Psoas muscle (tissue), 8 donors: ENCODE results near the gene HIPK3. TPM values are rescaled to one million over a fixed set of nuclear protein-coding genes. Genes with fewer than 3 reads are reported as not detected.
"Not testable (repeated sequence)": the region's sequence is repeated elsewhere in the genome, so short reads cannot be mapped to it uniquely, and the experiment has no call there.

Experiments
- ATAC-seq, 4 donors: fragments of 200-7000 bp; cut with Tn5 transposase; one replicate each; pipeline ENCODE4 v1.9.1; 2020; ENCODE audit warnings: moderate library complexity in 3 of 4, mild to moderate bottlenecking in 2 of 4
- DNase-seq, 2 donors: peaks; one replicate each; pipeline ENCODE4 v3.0.0-alpha.2; 2020
- H3K27ac ChIP-seq: fragments of 200-600 bp; one replicate; pipeline ENCODE4 v1.8.0; 2022
- H3K27me3 ChIP-seq, 3 donors: fragments of 200-600 bp in 1 of 3; one replicate each; pipeline versions ENCODE4 v1.6.1 to v1.8.0; 2013 to 2022; ENCODE audit warnings: low read length in 2 of 3, mild to moderate bottlenecking in 2 of 3, moderate library complexity in 1 of 3; ENCODE audit not compliant: insufficient read depth in 3 of 3
- H3K36me3 ChIP-seq, 2 donors: fragments of 200-600 bp in 1 of 2; one replicate each; pipeline versions ENCODE4 v1.6.1 to v1.8.0; 2013 to 2022; ENCODE audit warnings: low read depth in 1 of 2, mild to moderate bottlenecking in 1 of 2, moderate library complexity in 1 of 2; ENCODE audit not compliant: insufficient read depth in 1 of 2
- H3K4me1 ChIP-seq: fragments of 200-600 bp; one replicate; pipeline ENCODE4 v1.8.0; 2022
- H3K4me3 ChIP-seq: fragments of 200-600 bp; one replicate; pipeline ENCODE4 v1.8.0; 2022; ENCODE audit warnings: mild to moderate bottlenecking
- H3K9me3 ChIP-seq: fragments of 200-600 bp; one replicate; pipeline ENCODE4 v1.8.0; 2022
- WGBS, 3 donors: extraction: QIAGEN DNeasy Blood & Tissue Kit; methylation state at CpG; one replicate each; pipeline versions ENCODE4 v1.1.6 to v1.1.7; 2013; 5-methylcytosine and 5-hydroxymethylcytosine counted together
- intact Hi-C, 2 donors: fragments of 100-400 bp; cut with DNase I; formaldehyde crosslinking; loops; one replicate each; pipeline versions ENCODE4 v1.11.0 to v1.14.2; 2022
- polyA plus RNA-seq, 3 donors: library from polyadenylated mRNA; stranded (reverse); fragments of 200-250 nt; gene quantifications; one replicate each; pipeline ENCODE4 v1.2.3, GENCODE V29; 2013
- total RNA-seq, 4 donors: library from RNA; stranded (reverse); fragmentation: NEBNext Ultra II Directional in 2 of 4; extraction: Animal tissue kit (Norgen Biotek cat#: 25700) in 2 of 4; gene quantifications; one replicate each; pipeline versions ENCODE4 v1.2.1 to v1.2.4, GENCODE V29; 2021 to 2023
- TF ChIP-seq, protein P1 (sequence below): fragments of 200-600 bp; IDR thresholded peaks from one replicate; pipeline ENCODE4 v1.8.0; 2022; ENCODE audit warnings: antibody characterized with exemption
- donor health status: healthy with polysubstance abuse.
- donor health status: DM: no; HTN: no; CAD: no; lungs with moderate emphysema.
- donor health status: Bipolar disorder and iron deficiency.
- donor health status: healthy.
- donor health status: DM: yes; HTN: yes; CAD: no.
- donor health status: DM: no; HTN: no; CAD: no.
- donor health status: DM: no; HTN: no; CAD: no.
- donor health status: DM: yes; HTN: yes; CAD: no.

HIPK3 gene
- total and polyA plus RNA-seq, 7 donors, result 7.8 to 155 (median 119) TPM

DNA sequence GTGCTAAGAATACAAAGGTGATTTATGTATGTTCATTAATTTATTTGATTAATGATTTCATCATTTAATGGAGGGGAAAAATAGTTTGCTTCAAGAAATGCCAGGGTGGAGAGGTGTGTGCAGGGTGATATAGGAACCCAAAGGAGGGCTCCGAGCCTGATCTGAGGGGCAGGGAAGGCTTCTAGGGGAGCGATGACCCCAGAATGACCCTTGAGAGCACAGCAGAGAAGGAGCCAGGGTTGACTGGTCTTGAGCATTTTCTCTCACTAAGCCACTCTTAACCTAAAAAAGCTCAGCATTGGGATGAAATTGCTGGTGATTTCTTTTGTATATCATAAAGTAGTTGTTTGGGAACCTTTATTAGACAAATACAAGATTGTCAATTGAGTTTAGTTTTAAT lies 35.1 kb downstream of the HIPK3 start:
- Histone ChIP-seq H3K4me1 (peaks cover 56% of the 10 kb centered on the region), H3K27me3 (no peaks in the 10 kb centered on the region), H3K9me3 (no peaks in the 10 kb centered on the region), H3K36me3 (peaks cover 0 to 15% of the 10 kb centered on the region in 2 donors), H3K4me3 (peak overlapping the region; percentile 46), H3K27ac (peak overlapping the region; percentile 82)
- TF ChIP-seq, protein P1, sequence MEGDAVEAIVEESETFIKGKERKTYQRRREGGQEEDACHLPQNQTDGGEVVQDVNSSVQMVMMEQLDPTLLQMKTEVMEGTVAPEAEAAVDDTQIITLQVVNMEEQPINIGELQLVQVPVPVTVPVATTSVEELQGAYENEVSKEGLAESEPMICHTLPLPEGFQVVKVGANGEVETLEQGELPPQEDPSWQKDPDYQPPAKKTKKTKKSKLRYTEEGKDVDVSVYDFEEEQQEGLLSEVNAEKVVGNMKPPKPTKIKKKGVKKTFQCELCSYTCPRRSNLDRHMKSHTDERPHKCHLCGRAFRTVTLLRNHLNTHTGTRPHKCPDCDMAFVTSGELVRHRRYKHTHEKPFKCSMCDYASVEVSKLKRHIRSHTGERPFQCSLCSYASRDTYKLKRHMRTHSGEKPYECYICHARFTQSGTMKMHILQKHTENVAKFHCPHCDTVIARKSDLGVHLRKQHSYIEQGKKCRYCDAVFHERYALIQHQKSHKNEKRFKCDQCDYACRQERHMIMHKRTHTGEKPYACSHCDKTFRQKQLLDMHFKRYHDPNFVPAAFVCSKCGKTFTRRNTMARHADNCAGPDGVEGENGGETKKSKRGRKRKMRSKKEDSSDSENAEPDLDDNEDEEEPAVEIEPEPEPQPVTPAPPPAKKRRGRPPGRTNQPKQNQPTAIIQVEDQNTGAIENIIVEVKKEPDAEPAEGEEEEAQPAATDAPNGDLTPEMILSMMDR, result no peak
- intact Hi-C loops, result no loop called here
- WGBS, 3 donors, result 59 to 79% (median 73%) methylated on average over 2 of the region's 2 CpGs
- ATAC-seq (peak in 1 of 4 donors; percentile 34), DNase-seq (no peak)

DNA sequence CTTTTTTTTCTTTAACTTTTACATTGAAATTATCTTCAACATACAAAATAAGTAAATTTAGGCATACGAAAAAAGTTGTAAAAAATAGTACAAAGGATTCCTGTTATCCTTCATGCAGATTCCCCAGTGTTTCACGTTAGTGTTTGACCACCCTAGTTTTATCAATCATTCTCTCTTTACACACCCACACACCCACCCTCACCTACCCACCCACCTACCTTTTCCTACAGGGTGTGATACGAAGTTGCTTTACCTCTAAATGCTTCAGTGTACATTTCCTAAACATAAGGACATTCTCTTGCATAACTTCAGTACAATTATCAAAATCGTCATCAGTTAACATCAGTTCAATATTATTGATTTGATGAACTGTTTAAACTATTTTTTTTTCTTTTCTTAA lies 37.0 kb downstream of the HIPK3 start:
- DNase-seq (no peak), ATAC-seq (no peak)
- H3K27me3 ChIP-seq, result no peaks in the 10 kb centered on the region
- no peaks in the 10 kb centered on the region for H3K9me3 ChIP-seq
- H3K4me3 ChIP-seq, result no peak overlapping the region
- TF ChIP-seq, protein P1, result no peak
- no peaks in the 10 kb centered on the region for H3K36me3 ChIP-seq
- intact Hi-C loops, result no loop called here
- WGBS, 3 donors, result 80 to 89% (median 81%) methylated on average over 4 of the region's 4 CpGs
- H3K4me1 ChIP-seq, result peaks cover 52% of the 10 kb centered on the region
- H3K27ac ChIP-seq, result peak overlapping the region; percentile 17

DNA sequence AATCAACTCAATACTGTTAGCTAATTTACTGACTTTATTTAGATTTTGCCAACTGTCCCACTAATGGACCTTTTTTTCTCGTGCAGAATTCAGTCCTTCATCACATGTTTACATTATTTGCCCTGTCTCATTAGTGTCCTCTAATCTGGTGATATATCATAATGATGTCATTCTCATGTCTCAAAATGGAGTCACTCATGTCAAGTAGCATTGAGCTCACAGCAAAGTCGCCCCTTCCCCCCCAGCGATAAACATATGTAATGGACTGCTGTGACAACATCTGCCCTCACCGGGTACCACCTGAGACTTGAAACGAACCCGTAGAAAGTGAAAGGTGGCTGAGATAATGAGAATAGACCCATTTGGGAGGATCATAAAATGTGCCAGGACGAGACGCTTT lies 37.6 kb downstream of the HIPK3 start:
- no peak for ATAC-seq
- intact Hi-C loops, result no loop called here
- Histone ChIP-seq H3K4me1 (peaks cover 47% of the 10 kb centered on the region), H3K4me3 (no peak overlapping the region), H3K36me3 (no peaks in the 10 kb centered on the region), H3K27me3 (no peaks in the 10 kb centered on the region), H3K27ac (peak overlapping the region; percentile 17), H3K9me3 (no peaks in the 10 kb centered on the region)
- TF ChIP-seq, protein P1, result no peak
- DNase-seq, result no peak
- 85 to 92% (median 87%) methylated on average over 8 of the region's 8 CpGs for WGBS, 3 donors

DNA sequence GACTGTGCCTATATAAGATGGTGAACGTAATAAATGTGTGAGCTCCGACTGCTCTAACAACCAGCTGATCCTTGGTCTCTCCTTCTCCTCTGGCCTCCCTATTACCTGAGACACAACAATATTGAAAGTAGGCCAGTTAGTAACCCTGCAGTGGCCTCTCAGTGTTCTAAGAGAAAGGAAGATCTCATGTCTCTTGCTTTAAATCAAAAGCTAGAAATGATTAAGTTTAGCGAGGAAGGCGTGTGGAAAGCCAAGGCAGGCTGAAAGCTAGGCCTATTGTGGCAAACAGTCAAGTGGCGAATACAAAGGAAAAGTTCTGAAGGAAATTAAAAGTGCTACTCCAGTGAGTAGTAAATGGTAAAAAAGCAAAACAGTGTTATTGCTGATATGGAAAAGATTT lies 39.5 kb downstream of the HIPK3 start:
- H3K4me1 ChIP-seq, result peaks cover 38% of the 10 kb centered on the region
- H3K4me3 ChIP-seq, result no peak overlapping the region
- ATAC-seq, result no peak
- H3K27me3 ChIP-seq, result no peaks in the 10 kb centered on the region
- H3K9me3 ChIP-seq, result no peaks in the 10 kb centered on the region
- 77 to 90% (median 79%) methylated on average over 5 of the region's 5 CpGs for WGBS, 3 donors
- no peaks in the 10 kb centered on the region for H3K36me3 ChIP-seq
- TF ChIP-seq, protein P1, result no peak
- intact Hi-C loops, result no loop called here
- no peak for DNase-seq
- peak overlapping the region; percentile 57 for H3K27ac ChIP-seq

DNA sequence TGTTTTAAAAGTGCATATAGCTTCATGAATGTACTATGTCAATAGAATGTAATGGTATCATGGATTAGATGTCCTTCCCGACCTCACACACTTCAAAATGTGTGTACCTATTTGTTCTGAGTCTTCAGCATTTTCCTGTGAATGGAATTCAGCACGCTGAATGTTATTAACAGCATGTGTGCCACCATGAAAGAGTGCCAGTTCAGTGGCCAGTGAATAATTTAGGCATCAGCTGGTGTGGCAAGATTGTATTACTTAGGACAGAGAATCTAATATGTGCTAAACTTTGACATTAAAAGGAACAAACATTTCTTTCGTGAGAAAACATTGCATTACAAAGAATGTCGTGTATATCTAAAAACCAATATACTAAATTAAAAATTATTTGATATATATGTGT lies 46.4 kb downstream of the HIPK3 start:
- WGBS, 3 donors, result 25 to 32% (median 32%) methylated on average over 4 of the region's 4 CpGs
- Histone ChIP-seq H3K9me3 (no peaks in the 10 kb centered on the region), H3K4me1 (peaks cover 45% of the 10 kb centered on the region), H3K36me3 (no peaks in the 10 kb centered on the region), H3K27ac (peak overlapping the region; percentile 63), H3K27me3 (no peaks in the 10 kb centered on the region), H3K4me3 (peak overlapping the region; percentile 21)
- DNase-seq (no peak), ATAC-seq (peak; percentile 44 to 73 (median 62))
- intact Hi-C loops, result no loop called here
- TF ChIP-seq, protein P1, result no peak

DNA sequence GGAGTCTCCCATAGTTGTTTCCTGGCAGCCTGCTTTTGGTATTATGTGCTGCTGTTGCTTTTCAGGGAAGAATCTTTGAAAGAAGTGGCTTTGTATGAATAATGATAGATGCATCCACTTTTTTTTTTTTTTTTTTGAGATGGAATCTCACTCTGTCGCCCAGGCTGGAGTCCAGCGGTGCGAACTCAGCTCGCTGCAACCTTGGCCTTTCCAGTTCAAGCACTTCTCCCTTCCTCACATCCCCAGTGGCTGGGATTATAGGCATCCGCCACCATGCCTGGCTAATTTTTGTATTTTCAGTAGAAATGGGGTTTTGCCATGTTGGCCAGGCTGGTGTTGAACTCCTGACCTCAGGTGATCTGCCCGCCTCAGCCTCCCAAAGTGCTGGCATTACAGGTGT lies 49.6 kb downstream of the HIPK3 start:
- H3K4me3 ChIP-seq, H3K27me3 ChIP-seq, ATAC-seq, H3K27ac ChIP-seq, H3K36me3 ChIP-seq, DNase-seq, intact Hi-C loops, H3K9me3 ChIP-seq: not testable (repeated sequence)
- peaks cover 41% of the 10 kb centered on the region for H3K4me1 ChIP-seq
- 90 to 98% (median 93%) methylated on average over 6 of the region's 6 CpGs for WGBS, 3 donors
